Measurements from ENCODE around the gene CLDN5.
"Not testable (repeated sequence)": the region's sequence is repeated elsewhere in the genome, so short reads cannot be mapped to it uniquely, and the experiment has no call there.

Gene CLDN5, protein sequence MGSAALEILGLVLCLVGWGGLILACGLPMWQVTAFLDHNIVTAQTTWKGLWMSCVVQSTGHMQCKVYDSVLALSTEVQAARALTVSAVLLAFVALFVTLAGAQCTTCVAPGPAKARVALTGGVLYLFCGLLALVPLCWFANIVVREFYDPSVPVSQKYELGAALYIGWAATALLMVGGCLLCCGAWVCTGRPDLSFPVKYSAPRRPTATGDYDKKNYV

DNA sequence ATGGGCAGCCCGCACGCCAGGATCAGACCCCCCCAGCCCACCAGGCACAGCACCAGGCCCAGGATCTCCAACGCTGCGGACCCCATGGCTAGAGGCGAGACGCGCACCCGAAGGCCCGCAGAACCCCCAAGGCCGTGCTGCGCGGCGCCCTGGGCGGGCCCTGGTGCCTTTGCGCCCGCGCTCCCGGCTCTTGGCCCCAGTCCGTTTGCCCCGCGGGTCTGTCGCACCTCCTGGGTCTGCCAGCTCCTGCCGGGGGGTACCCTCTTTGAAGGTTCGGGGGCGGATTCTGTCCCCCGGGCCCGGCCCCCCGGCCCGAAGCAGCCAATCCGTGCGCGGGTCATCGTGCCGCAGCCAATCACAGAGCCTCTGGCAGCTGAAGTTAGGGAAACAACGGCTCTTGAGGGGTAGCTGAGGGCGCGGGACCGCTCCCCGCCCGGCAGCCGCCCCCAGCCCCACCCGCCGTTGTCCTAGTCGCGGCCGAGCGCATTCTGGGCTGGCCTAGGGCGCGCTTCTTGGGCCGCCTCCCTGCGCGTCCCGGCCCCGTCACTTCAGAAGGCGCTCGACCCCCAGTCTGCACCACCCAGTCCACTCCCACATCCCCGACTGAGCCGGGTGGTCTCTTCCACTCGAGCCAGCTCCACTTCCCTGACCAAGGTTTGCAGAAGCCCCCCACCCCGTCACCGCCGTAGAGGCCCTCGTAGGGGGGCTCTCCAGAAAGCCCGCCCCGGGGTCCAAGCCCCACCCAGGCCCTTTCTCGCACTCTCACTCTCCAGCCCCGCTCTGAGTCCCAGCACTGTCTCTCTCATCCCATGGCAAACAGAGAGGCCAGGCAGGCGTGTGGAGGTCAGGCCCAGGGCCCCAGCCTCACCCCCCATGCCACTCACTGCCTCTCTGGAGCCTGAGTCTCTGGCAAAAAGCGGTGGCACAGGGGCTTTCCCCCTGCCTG lies at the start of gene CLDN5:
TSS of gene CLDN5 (minus strand) at position 241 of the 946 bp plus-strand sequence. CDS start at position 86, 155 bp downstream.
- no peak for DNase-seq

DNA sequence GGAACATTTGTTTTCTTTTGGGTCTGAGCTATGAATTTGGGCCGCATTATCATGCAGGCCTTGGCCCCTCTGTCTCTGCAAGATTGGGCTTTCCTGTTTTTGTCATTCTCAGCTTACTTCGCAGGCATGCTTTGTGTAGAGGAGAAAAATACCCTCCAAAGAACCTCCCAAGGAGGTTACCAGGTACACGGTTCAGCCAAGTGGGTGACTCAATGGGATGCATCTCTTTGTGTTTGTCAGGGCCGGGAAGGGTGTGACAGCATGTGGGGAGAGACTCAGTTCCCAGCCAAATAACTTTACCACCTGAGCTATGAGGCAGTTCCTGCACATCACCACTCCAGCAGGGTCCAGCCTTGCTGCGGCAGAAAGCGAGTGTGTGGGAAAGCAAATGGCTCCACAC lies 47.8 kb upstream of the CLDN5 start:
- no peak for DNase-seq

DNA sequence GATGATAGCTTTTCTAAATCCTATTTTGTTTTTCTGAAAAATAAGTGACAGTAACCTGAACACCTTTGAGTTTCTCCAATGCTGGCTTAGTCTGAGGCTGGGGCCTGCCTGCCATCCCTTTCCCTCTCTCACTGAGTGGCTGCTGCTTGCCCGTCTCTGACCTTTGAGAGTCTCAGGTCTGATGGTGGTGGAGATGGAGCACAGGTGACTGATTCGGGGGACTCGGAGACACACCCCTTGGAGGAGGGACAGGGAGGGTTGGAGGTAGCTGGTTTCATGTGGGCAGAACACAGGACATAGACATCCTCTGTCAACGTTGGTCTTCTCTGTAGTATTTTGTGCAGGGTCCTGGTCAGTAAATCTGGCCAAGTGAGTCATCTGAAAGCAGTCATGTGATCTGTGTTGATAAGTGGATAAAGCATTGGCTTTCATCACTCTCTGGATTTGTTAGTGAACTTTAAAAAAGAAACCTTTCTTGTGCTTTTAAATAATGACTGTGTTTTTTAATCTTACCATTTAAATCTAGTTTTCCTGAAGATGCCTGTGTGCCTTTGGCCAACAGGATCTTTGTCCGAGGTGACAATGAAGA lies 47.1 kb upstream of the CLDN5 start:
- no peak for DNase-seq

DNA sequence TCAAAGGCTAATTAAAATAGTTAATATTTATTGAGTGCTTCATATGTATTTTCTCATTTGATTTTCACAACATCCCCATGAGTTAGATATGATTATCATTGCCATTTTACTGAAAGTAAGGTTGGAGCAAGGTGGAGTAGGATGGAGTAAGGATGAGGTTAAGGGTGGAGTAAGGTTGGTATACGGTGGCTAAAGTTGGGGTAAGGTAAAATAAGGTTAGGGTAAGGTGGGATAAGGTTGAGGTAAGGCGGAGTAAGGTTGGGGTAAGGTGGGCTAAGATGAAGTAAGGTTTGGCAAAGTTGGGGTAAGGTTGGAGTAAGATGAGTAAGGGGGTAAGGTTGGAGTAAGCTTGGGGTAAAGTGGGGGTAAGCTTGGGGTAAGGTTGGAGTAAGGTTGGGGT lies 45.8 kb upstream of the CLDN5 start:
- DNase-seq = no peak

DNA sequence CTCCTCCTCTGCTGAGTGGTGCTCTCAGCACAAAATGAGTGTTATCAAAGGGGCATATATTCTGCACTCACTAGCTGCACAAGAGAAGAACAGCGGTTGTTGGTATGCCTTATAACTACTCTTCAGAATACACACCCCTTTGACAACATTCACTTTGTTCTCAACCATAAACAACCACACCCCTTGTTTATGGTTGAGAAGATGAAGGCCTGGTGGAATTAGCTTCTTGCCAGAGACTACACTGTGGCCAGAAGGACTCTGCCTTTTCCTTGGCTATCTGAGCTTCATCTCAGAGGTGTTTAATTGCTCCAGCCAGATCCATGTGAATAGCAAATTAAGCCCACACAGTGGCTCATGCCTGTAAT lies 45.0 kb upstream of the CLDN5 start:
- DNase-seq = no peak

DNA sequence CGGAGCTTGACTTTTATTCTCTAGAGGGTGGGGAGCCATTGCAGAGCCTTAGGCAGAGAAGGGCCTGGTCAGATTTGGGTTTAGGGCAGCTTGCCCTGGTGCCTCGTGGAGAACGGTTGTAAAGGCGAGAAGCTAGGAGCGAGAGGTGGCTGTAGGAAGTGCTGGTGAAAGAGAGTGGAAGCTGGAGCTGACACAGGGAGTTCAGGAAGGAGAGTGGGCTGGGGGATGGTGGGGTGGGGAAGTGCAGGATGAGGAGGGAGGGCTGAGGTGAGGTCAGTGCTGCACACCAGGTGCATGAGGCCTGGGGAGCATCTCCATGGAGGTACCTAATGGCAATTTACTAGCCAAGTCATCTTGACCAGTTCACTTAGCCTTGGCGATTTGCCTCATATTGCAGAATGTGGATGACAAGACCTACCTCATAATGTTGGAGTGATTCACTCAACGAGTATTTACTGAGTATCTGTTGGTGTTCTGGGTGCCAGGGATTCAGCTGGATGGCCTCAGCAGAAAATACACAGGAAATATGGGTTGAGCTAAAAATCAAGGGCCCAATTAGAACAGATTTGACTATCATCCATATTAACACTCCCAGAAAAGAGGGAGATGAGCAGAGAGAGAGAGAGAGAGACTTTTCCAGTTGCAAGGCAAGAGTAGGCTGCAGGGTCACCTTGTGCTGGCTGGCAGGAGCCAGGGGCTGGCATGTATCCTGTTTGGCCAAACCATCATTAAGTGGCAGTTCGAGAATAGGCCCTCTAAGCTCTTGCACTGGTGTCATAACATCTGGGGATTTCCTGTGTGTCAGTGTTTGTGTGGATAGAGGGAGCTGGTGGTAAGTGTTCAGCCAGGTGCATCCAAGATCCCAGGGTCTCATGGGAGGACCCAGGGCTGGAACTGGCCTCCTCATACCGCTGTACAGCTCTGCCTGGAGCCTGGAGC lies 44.4 kb upstream of the CLDN5 start:
- no peak for DNase-seq

DNA sequence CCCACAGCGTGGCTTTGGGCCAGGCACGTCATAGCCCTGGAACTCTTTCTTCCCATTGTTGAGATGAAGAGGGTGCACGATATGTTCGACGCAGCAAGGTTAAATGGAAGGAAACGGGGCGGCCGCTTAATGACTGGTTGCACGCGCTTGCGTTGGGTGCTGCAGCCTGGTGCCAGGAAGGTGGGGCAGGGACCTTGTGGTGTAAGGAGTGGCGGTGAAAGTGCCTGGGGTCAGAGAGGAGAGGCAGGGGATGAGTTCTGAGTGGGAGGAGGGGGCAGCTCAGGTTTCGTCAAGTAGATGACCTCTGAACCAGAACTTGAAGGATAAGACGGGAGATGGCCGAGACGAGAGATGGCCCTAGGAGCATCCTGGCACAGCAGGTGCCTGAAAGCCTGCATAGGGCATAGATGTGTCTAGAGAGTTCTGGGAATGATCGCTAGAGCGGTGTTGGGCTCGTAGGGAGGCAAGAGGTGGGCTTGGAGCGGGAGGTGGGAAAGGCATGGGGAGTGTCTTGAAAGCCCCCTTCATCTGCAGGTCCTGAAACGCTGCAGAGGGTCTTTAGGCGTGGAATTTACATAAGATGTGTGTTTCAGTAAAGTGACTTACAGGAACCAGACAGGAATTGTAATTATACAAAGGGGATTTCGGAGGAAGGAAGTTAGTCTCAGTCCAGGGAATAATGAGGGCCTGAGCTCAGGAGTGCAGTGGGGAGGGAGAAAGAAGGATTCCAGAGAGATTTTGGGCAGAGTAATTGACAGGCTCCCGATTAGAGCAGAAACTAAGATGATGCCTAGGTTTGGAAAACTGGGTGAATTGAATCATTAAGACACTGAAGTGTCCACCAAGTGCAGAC lies 43.2 kb upstream of the CLDN5 start:
- no peak for DNase-seq

DNA sequence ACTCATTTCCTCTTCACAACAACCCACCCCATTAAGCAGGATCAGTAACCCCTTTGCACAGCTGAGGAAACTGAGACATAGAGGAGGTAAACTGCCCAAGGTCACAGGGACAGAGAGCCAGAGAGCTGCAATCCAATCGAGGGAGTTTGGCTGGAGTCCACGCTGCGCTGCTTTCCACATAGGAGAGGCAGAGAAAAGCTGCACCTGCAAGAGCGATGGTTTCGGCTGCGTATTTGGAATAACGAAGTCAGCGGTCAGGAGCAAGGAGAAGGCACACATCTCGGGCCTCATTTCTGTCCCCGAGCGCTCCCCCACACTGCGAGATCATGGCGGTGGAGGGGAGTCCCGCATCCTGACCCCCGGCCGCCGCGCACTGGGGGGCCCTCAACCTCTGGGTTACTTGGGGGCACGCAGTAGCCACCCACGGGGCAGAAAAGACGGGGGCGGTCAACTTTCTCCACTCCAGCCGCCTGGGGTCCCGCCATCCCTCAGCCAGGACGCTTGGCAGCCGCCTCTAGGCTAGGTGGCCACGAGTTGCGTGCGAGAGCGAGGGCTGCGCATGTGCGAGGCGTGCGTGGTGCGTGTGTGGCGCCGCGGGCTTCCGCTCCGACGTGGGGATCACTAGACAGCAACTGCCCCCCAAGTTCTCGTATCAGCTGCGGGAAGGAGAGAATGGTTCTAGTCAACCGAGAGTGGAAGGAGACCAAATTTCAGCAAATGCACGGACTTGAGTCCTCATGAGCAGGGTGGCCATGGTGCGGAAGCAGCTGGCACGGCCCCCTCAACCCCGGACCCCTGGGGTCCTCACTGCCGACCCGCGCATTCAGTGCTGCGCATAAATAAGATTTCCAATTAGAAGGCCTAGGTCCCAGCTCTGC lies 42.3 kb upstream of the CLDN5 start:
- no peak for DNase-seq

DNA sequence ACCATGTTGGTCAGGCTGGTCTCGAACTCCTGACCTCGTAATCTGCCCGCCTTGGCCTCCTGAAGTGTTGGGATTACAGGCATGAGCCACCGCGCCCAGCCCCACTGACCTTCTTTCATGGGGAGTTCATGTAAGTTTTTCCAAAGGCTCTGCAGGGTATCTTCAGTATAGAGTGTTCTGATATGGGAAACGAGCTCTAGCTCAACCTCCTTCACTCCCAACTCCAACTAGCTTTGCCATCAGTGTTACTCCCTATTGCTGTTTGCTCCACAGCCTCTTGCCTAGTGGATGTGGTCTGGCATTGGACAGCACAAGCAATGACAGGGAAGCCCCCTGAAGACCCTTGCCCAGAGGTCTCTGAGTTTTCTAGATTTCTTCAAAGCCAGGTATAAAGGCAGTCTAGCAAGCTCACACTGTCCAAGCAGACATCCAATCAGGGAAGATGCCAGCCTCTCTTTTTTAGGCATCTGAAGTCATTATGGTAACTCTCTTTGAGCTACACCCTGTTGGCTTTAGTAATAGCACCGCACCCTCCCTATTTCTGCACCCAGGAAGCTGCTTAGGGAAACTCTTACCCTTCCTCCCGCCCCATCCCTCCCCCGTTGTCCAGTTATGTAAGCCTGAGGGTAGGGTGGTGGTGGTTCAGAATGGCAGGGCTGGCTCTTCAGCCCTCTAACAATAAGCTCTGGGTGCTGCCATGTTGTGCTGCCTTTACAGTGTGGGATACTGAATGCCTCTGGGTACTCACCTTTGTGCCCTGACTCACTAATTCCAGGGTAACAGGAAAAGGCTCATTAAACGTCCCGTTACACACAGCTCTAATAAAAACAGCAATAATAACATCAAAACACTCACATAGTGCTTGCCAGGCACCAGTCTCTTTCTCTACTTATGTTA lies 41.4 kb upstream of the CLDN5 start:
- peak; percentile 44 for DNase-seq

DNA sequence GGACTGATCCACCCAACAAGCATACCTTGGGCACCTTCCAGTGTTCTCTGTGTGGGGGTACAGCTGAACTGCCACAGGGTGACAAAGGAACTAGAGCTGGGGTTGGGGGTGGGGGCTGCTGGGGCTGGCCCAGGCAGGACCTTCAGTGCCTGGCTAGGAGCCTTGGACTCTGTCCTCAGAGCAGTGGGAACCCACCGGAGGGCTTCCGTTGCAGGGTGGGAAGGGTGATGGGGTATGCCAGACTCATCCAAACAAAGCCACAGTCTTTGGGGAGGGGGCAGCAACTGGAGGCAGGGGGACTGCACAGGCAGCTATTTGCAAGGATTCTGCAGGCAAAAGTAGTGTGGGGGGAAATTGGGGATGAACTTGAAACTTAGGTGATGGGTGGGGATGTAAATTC lies 35.7 kb upstream of the CLDN5 start:
- DNase-seq = no peak

DNA sequence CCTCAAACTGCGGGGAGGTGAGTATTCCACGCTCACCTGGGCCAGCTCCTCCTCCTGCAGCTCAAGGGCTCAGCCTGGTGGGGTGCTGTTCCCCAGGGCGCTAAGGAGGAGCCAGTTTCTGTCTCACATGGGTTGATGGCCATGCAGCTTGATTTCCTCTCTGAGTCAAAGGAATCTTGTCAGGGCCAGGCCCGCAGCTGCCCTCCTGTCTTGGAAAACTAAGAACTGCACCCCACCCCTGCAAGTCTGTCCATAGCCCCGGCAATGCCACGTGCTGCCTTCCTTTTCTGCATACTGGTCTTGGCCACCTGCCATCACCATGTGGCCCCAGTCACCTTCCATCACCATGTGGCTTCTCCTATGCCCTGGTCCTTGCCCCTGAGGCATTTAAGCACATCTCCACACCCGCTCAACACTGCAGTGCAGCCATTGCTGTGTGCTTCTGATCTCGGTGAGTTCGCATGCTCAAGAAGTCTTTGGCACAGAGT lies 35.2 kb upstream of the CLDN5 start:
- DNase-seq = no peak

DNA sequence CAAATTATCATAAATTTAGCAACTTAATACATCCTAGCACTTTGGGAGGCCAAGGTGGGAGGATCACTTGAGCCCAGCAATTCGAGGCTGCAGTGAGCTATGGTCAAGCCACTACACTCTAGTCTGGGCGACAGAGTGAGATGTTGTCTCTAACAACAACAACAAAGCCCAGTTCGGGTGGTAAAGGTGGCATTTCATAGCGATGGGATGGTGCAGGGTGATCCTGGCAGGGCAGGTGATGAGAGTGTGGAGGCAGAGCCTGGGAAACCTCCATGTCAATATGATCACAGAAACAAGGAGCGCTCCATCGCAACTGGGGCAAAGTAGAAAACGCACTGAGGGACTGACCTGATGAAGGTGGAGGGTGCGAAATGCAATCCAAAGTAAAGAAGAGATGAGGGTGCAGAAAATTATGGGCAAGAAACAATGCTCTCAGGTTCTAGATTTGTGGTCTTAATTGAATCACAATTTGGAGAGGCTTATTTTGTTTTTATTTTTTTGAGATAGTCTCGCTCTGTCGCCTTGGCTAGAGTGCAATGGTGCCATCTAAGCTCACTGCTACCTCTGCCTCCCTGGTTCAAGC lies 32.8 kb upstream of the CLDN5 start:
- DNase-seq = no peak

DNA sequence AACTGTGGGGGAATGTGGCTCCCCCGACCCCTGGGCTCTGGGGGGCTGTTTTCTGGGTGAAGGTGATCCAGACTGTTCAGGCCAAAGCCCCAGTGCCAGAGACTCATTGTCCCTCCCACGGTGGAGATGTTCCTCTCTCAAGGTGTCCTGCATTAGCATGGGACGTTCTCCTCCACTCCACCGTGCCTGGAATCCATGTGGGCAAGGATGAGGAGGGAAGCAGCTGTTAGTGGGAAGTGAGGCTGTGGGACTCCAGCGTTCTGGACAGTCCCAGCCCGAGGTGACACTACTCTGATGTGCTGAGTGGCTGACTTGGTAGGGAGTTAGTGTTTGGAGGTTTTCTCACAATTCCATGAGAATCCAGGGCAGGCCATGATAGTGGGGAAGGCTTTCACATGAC lies 31.4 kb upstream of the CLDN5 start:
- DNase-seq = no peak

DNA sequence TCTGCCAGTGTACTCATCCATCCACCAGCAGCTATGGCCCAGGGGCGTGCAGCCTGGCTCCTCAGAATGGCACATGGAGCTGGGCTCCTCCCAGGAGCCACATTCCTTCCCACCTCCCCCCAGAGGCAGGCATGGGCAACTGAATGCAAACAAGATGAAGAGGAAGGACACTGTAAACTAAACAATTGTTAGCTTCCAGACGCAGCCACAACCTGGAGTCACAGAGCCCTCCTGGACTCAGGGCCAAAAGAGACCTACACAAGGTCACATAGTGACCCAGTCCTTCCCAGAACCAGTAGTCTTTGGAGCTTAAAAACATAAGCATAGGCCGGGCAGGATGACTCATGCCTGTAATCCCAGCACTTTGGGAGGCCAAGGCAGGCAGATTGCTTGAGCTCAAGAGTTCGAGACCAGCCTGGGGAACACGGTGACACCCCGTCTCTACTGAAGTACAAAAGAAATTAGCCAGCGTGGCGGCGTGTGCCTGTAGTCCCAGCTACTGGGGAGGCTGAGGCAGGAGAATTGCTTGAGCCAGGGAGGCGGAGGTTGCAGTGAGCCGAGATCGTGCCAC lies 30.7 kb upstream of the CLDN5 start:
- DNase-seq = no peak

DNA sequence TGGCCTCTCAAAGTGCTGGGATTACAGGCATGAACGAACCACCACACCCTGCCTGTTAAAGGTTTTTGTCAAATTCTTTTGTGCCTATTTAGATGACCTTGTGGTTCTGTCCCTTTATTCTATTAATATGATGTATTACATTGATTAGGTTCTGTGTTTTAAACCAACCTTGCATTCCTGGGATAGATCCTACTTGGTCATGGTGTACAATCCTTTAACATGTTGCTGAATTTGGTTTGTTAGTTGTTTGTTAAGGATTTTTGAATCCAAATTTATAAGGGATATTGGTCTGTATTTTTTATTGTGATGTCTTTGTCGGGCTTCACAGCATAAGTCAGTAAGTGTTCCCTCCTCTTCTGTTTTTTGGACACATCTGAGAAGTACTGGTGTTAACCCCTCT lies 29.0 kb upstream of the CLDN5 start:
- DNase-seq = no peak

DNA sequence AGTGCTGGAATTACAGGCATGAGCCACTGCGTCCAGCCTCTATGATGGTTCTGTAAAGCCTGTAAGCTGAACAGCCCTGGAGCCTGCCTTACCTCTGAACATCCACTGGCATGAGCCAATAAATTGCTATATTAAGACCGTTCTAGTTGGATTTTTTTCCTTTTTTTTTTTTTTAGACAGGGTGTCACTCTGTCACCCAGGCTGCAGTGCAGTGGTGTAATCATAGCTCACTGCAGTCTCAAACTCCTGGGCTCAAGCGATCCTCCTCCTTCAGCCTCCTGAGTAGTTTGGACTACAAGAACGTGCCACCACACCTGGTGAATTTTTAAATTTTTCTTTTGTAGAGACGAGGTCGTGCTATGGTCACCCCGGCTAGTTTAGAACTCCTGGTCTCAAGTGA lies 26.2 kb upstream of the CLDN5 start:
- DNase-seq = no peak

DNA sequence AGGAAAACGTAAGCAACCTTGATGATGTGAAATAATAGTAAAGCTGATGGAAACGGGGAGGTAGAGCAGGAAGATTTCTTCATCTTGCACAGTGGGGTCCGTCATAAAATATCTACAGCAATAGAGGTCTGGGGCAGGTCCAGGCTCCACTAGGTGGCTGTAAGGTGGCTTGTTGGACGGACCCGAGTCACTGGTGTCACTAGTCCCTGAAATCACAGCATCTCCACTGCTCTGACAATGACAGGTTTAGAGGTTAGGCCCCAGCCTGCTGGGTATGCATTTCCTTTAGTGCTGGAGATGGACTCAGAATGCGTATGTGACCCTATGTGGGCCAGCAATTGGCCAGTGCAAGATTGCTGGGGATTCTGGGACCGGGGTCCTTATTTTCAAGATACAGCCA lies 25.2 kb upstream of the CLDN5 start:
- no peak for DNase-seq

DNA sequence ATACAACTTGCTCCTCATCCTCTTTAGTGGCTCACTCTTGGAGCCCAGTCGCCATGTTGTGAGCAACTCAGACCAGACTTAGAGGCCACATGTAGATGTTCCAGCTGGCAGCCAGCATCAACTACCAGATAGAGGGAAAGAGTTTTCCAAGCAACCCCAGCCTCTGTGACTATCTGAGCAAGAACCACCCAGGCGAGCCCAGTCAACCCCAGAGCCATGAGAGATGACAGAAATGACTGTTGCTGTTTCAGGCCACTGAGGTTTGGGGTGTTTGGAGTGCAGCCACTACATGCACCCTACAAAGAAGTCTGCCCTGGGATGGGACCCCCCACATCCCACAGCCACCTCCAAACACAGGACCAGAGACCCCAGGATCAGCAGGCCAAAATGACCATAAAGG lies 24.8 kb upstream of the CLDN5 start:
- no peak for DNase-seq

DNA sequence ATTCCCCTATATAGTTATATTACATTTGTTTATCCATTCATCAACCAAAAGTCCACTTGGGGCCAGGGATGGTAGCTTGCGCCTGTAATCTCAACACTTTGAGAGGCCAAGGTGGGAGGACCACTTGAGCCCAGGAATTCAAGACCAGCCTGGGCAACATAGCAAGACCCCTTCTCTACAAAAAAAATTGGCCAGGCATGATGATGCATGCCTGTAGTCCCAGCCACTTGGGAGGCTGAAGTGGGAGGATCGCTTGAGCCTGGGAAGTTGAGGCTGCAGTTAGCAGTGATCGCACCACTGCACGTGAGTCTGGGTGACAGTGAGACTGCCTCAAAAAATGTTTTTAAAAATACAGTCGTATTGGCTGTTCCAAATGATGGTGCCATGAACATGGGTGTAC lies 24.2 kb upstream of the CLDN5 start:
- not testable (repeated sequence) for DNase-seq
